ENCODE measurements around the gene SCAI. TPM values are rescaled to one million over a fixed set of nuclear protein-coding genes. Genes with fewer than 3 reads are reported as not detected.
A peak's percentile ranks its signal among the peaks of the same experiment; 100 is the strongest.

Gene SCAI
- total and polyA plus RNA-seq, 9 of the 15 experiments (the other 6 are each of a cell fraction or from before 2014, with no cell fraction given) = 0.70 to 12.4 (median 4.2) TPM

DNA sequence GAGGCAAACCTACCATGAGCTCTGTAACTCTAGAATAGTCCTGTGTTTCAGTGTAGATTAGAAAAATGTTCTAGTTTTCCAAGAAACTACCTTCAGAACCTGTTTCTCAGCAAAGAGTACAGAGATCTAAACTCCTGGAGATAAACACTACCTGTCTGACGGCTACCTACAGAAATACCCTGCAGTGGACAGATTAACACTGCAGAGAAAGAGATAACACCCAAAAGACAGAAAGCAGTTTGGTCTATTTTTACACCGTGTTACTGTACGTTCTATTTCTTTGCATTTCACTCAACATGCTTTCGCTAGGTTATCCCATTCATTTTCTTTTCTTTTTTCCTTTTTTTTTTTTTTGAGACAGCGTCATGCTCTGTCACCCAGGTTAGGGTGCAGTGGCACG, 11.6 kb downstream of the SCAI start:
- Histone ChIP-seq H3K4me1 (replicated peaks in 1 of 2; ENCODE audit: control insufficient read depth in 2 of 2, insufficient read depth in 2 of 2, low read length in 2 of 2) (peaks cover 18 to 20% of the 10 kb centered on the region in 2 experiments; a peak in 4 of 5 replicates), H3K27ac (ENCODE audit: extremely low read depth, low read depth, low read length) (peak overlapping the region; percentile 60), H3K4me2 (ENCODE audit: insufficient read depth, low read length) (peak overlapping the region; percentile 72), H3K79me2 (ENCODE audit: control insufficient read depth, insufficient read depth, low read length) (peaks cover 51% of the 10 kb centered on the region), H3K9ac (ENCODE audit: insufficient read depth in 1 of 2, low read depth in 2 of 2, low read length in 2 of 2) (peak overlapping the region; percentile 37 to 39; a peak in 3 of 4 replicates), H3K9me3 (replicated peaks; ENCODE audit: control insufficient read depth, insufficient read depth, low read depth, low read length) (no peaks in the 10 kb centered on the region), H3K9me1 (ENCODE audit: control insufficient read depth, insufficient read depth, low read length) (no peaks in the 10 kb centered on the region), H3K36me3 (ENCODE audit: control insufficient read depth, insufficient read depth, low read length) (no peaks in the 10 kb centered on the region; the same call in 1 of the 3 replicates), H3K4me3 (peak overlapping the region; percentile 8; the same call in 1 of the 2 replicates), H3K27me3 (ENCODE audit: control insufficient read depth in 2 of 2, insufficient read depth in 2 of 2, low read length in 2 of 2) (no peaks in the 10 kb centered on the region), H4K20me1 (replicated peaks; ENCODE audit: control insufficient read depth, insufficient read depth, low read length) (0 out of 2 replicates have a peak, but pooled peaks cover 7% of the 10 kb centered on the region), H2AFZ (ENCODE audit: low read depth, low read length) (no peak overlapping the region; the same call in 1 of the 2 replicates)
- FAIRE-seq (no peak), ATAC-seq (peak; percentile 84), DNase-seq (ENCODE audit: extremely low read depth in 1 of 4, low spot score in 3 of 4) (peak; percentile 26 to 82 (median 53))
- ChIA-PET POLR2A (interaction anchor here (1.3 to 1.6 kb wide), 2 partner anchors 10 to 32 kb away, joined by 3 to 6 read pairs; no protein-coding TSS in a partner anchor), CTCF (ENCODE audit: low intra/inter-chr PET ratio) (no interaction called here)
- BruUV-seq (replicated peaks) = no TSS peak
- intact Hi-C loops (cut with micrococcal nuclease) (no loop called here), in situ Hi-C loops (cut with MboI) (no loop called here)
- 0% methylated on average over 6 of the region's 6 CpGs for WGBS (ENCODE audit: insufficient coverage, low coverage, missing lambda C conversion rate)
- no peak for TF ChIP-seq RFX7 (CRISPR knock-in tag; IDR thresholded peaks at IDR 0.05)
- peak; percentile 48 for TF ChIP-seq EP400 (IDR thresholded peaks at IDR 0.05)
- TF ChIP-seq CREM (IDR thresholded peaks at IDR 0.05; ENCODE audit: low read depth) = 0 out of 2 replicates have a peak, but pooled peaks have one; percentile 10
- TF ChIP-seq TAL1 (IDR thresholded peaks at IDR 0.05) = peak; percentile 94
- peak; percentile 59 for TF ChIP-seq HMBOX1 (IDR thresholded peaks at IDR 0.05)
- TF ChIP-seq BCOR (IDR thresholded peaks at IDR 0.05) = peak; percentile 64
- TF ChIP-seq REST (IDR thresholded peaks at IDR 0.05; ENCODE audit: borderline replicate concordance) = no peak
- TF ChIP-seq REST (CRISPR knock-in tag; IDR thresholded peaks at IDR 0.05; ENCODE audit: low read depth) = no peak
- peak; percentile 70 for TF ChIP-seq MEIS2 (IDR thresholded peaks at IDR 0.05; ENCODE audit: partially characterized antibody)
- no peak for TF ChIP-seq SRSF7 (optimal IDR thresholded peaks at IDR 0.05; ENCODE audit: low read depth, low read length)
- no peak for TF ChIP-seq HNRNPLL (IDR thresholded peaks at IDR 0.05; ENCODE audit: low read depth, low read length, poor library complexity, severe bottlenecking)
- no peak for TF ChIP-seq U2AF2 (optimal IDR thresholded peaks at IDR 0.05; ENCODE audit: low read depth, low read length)
- TF ChIP-seq TGIF2 (CRISPR knock-in tag; IDR thresholded peaks at IDR 0.05) = no peak
- peak; percentile 60 to 77; a peak in 2 of 4 replicates for TF ChIP-seq TBL1XR1 (IDR thresholded peaks at IDR 0.05; ENCODE audit: low read length in 2 of 2)
- TF ChIP-seq SOX6 (IDR thresholded peaks at IDR 0.05) = peak; percentile 90
- peak; percentile 78 for TF ChIP-seq POLR2AphosphoS5 (IDR thresholded peaks at IDR 0.05; ENCODE audit: control insufficient read depth, insufficient read depth, low read depth, low read length)

Measured in K562 (cell line).